GM12878 (cell line): Measurements from ENCODE around the gene GSPT2. TPM values are rescaled to one million over a fixed set of nuclear protein-coding genes. Genes with fewer than 3 reads are reported as not detected.
"Not testable (repeated sequence)": the region's sequence is repeated elsewhere in the genome, so short reads cannot be mapped to it uniquely, and the experiment has no call there.

ENCODE experiments used
- ATAC-seq: fragments of 200-7000 bp; cut with Tn5 transposase; 3 replicates; pipeline ENCODE4 v1.9.1; 2020; ENCODE audit warnings: mild to moderate bottlenecking, moderate library complexity
- BruUV-seq: library from RNA; stranded (reverse); fragments of 400-500 nt; replicated peaks from 2 replicates; lab custom pipeline; 2021; lab: Mats Ljungman, UMichigan
- CTCF ChIA-PET: fragments of 300-600 bp; sonication (Branson Sonifier 250); formaldehyde crosslinking; extraction: SDS; loops from one replicate; lab custom pipeline; 2021; ENCODE audit warnings: inconsistent platforms; lab: Yijun Ruan, JAX
- POLR2A ChIA-PET: fragments of 350-600 bp; formaldehyde crosslinking; extraction: SDS; loops from one replicate; lab custom pipeline; 2021; ENCODE audit warnings: inconsistent platforms; lab: Charles Lee
- RAD21 ChIA-PET: fragments of 300-600 bp; sonication (Branson Sonifier 250); formaldehyde crosslinking; loops from one replicate; lab custom pipeline; 2023; ENCODE audit warnings: antibody characterized with exemption; ENCODE audit not compliant: unreplicated experiment; lab: Charles Lee
- SMC1A ChIA-PET: fragments of 300-600 bp; sonication (Branson Sonifier 250); formaldehyde crosslinking; loops from one replicate; lab custom pipeline; 2023; ENCODE audit not compliant: unreplicated experiment, uncharacterized antibody; lab: Charles Lee
- DNase-seq: peaks from one replicate; pipeline ENCODE4 v3.0.0-alpha.2; 2011; ENCODE audit warnings: low read depth, low spot score
- FAIRE-seq: peaks from 3 replicates; lab custom pipeline; 2011; peaks lifted over from hg19 to GRCh38; lab: Jason Lieb, UNC
- H2AFZ ChIP-seq: 2 replicates; pipeline ENCODE4 v1.6.0; 2011; ENCODE audit warnings: low read depth, low read length, control low read depth; ENCODE audit not compliant: control insufficient read depth
- H3K27ac ChIP-seq: 2 replicates; pipeline ENCODE4 v1.5.1; 2011; ENCODE audit warnings: control low read depth; ENCODE audit not compliant: control insufficient read depth, insufficient read depth
- H3K27me3 ChIP-seq, 2 experiments: replicated peaks in 1 of 2; 2 replicates each; pipeline versions ENCODE4 v1.6.0 to v1.6.1; 2011; ENCODE audit warnings: low read length in 1 of 2; ENCODE audit not compliant: control insufficient read depth in 2 of 2, insufficient read depth in 2 of 2
- H3K36me3 ChIP-seq, 2 experiments: 2 replicates each; pipeline ENCODE4 v1.5.1; 2011; ENCODE audit warnings: low read length in 1 of 2; ENCODE audit not compliant: control insufficient read depth in 2 of 2, insufficient read depth in 2 of 2
- H3K4me1 ChIP-seq: 2 replicates; pipeline ENCODE4 v1.6.1; 2011; ENCODE audit warnings: mild to moderate bottlenecking, low read length, moderate library complexity, mixed read lengths; ENCODE audit not compliant: control insufficient read depth, insufficient read depth
- H3K4me2 ChIP-seq: 2 replicates; pipeline ENCODE4 v1.6.0; 2011; ENCODE audit warnings: control low read depth; ENCODE audit not compliant: control insufficient read depth, insufficient read depth
- H3K4me3 ChIP-seq: fragments of 200-600 bp; sonication (generic); 2 replicates; pipeline ENCODE4 v1.5.1; 2016
- H3K79me2 ChIP-seq: 2 replicates; pipeline ENCODE4 v1.6.0; 2011; ENCODE audit warnings: low read length; ENCODE audit not compliant: control insufficient read depth, insufficient read depth
- H3K9ac ChIP-seq: 2 replicates; pipeline ENCODE4 v1.8.0; 2011; ENCODE audit warnings: low read length, control low read depth, mixed read lengths; ENCODE audit not compliant: control insufficient read depth, insufficient read depth
- H3K9me3 ChIP-seq: replicated peaks from 3 replicates; pipeline ENCODE4 v1.5.1; 2011; ENCODE audit warnings: mild to moderate bottlenecking, low read length; ENCODE audit not compliant: control insufficient read depth, insufficient read depth
- H4K20me1 ChIP-seq: 2 replicates; pipeline ENCODE4 v1.6.0; 2011; ENCODE audit not compliant: control insufficient read depth, insufficient read depth
- CEBPZ ChIP-seq: fragments of 150-350 bp; IDR thresholded peaks from 2 replicates; pipeline ENCODE4 v1.6.1; 2016; ENCODE audit warnings: low read depth, low read length
- EED ChIP-seq: sonication (generic); IDR thresholded peaks from 2 replicates; pipeline ENCODE4 v1.6.1; 2016; ENCODE audit warnings: antibody characterized with exemption, low read depth
- HDAC2 ChIP-seq: fragments of 200-600 bp; sonication (generic); IDR thresholded peaks from 2 replicates; pipeline ENCODE4 v1.6.1; 2017
- NFXL1 ChIP-seq: fragments of 450-650 bp; IDR thresholded peaks from 2 replicates; pipeline ENCODE4 v1.6.1; 2017; ENCODE audit warnings: antibody characterized with exemption, mild to moderate bottlenecking, borderline replicate concordance
- RAD21 ChIP-seq: IDR thresholded peaks from 2 replicates; pipeline ENCODE4 v1.6.1; 2011; ENCODE audit warnings: mild to moderate bottlenecking, low read depth, low read length, moderate library complexity; ENCODE audit not compliant: insufficient read depth
- USF1 ChIP-seq: IDR thresholded peaks from 2 replicates; pipeline ENCODE4 v1.6.1; 2011; ENCODE audit warnings: borderline replicate concordance, low read depth, mild to moderate bottlenecking, moderate library complexity, mixed read lengths, low read length; ENCODE audit not compliant: insufficient read depth; ENCODE audit errors: extremely low read length
- ZBTB40 ChIP-seq: fragments of 450-650 bp; IDR thresholded peaks from 2 replicates; pipeline ENCODE4 v1.6.1; 2016; ENCODE audit warnings: mild to moderate bottlenecking, moderate library complexity, borderline replicate concordance
- ZNF622 ChIP-seq: fragments of 450-650 bp; IDR thresholded peaks from 2 replicates; pipeline ENCODE4 v1.6.1; 2017; ENCODE audit warnings: mild to moderate bottlenecking, inconsistent platforms
- WGBS: methylation state at CpG from one replicate; pipeline ENCODE4 v1.1.6; 2016; ENCODE audit warnings: low lambda C conversion rate; ENCODE audit not compliant: insufficient replicate concordance, insufficient coverage; ENCODE audit errors: missing lambda C conversion rate; 5-methylcytosine and 5-hydroxymethylcytosine counted together
- in situ Hi-C: fragments of 300-500 bp; cut with MboI; formaldehyde crosslinking; loops from 9 replicates; pipeline ENCODE4 v1.14.3; 2018; ENCODE audit warnings: mixed read lengths
- intact Hi-C: fragments of 100-400 bp; cut with micrococcal nuclease; formaldehyde crosslinking; loops from one replicate; pipeline ENCODE4 v1.14.2; 2022; ENCODE audit not compliant: unreplicated experiment
- polyA plus RNA-seq, 11 experiments: library from polyadenylated mRNA; depleted of rRNA in 4 of 11; unstranded in 6 of 11; stranded (reverse) in 5 of 11; fragments of >200 nt; fragmentation: Nextera tagmentation in 4 of 11; fragmentation: Illumina TruSeq in 1 of 11; extraction: Ambion mirVana in 4 of 11; extraction: Trizol in 1 of 11; gene quantifications; 1 replicate in 1 of 11; 2 replicates in 10 of 11; pipeline versions ENCODE4 v1.2.1 to v1.2.3, GENCODE V29; 2011 to 2016; ENCODE audit warnings: inconsistent platforms in 2 of 11, missing spikeins in 2 of 11, low read depth in 1 of 11
- total RNA-seq, 4 experiments: library from RNA; depleted of rRNA in 3 of 4; stranded (reverse); fragments of >200 nt in 3 of 4; fragmentation: Illumina TruSeq in 1 of 4; extraction: Trizol in 1 of 4; gene quantifications; 2 replicates each; pipeline versions ENCODE4 v1.2.1 to v1.2.3, GENCODE V29; 2013 to 2021

GSPT2 gene
- total and polyA plus RNA-seq, 10 of the 15 experiments (the other 5 are each of a cell fraction or from before 2014, with no cell fraction given): 3.4 to 14.2 (median 9.3) TPM

GRCh38 chrX:51712943-51713647, 30.1 kb upstream of the GSPT2 start:
- H3K4me1 ChIP-seq, H3K27me3 ChIP-seq, H3K27ac ChIP-seq, BruUV-seq, H3K4me2 ChIP-seq, intact Hi-C loops, RAD21 ChIA-PET, DNase-seq, ATAC-seq, CTCF ChIA-PET, POLR2A ChIA-PET, SMC1A ChIA-PET, H4K20me1 ChIP-seq, H3K4me3 ChIP-seq, in situ Hi-C loops, H3K79me2 ChIP-seq, H3K9me3 ChIP-seq, FAIRE-seq, H3K36me3 ChIP-seq, H3K9ac ChIP-seq, H2AFZ ChIP-seq: not testable (repeated sequence)
- no CpG with 5 or more reads among the region's 18 CpGs for WGBS

- no peak overlapping the region for H2AFZ ChIP-seq
- DNase-seq: no peak
- no peak overlapping the region for H3K4me2 ChIP-seq
- H3K27me3 ChIP-seq: no peaks in the 10 kb centered on the region; a peak in 1 of 4 replicates
- no peak overlapping the region for H3K9ac ChIP-seq
- no peak overlapping the region for H3K27ac ChIP-seq
- no TSS peak for BruUV-seq
- CTCF ChIA-PET: no interaction called here
- H3K36me3 ChIP-seq: no peaks in the 10 kb centered on the region
- RAD21 ChIA-PET: no interaction called here
- no peak overlapping the region for H3K4me3 ChIP-seq
- POLR2A ChIA-PET: no interaction called here
- intact Hi-C loops: no loop called here
- H3K4me1 ChIP-seq: no peaks in the 10 kb centered on the region
- SMC1A ChIA-PET: no interaction called here
- ATAC-seq: no peak
- H3K79me2 ChIP-seq: no peaks in the 10 kb centered on the region
- no peak for FAIRE-seq
- no peaks in the 10 kb centered on the region for H3K9me3 ChIP-seq
- H4K20me1 ChIP-seq: no peaks in the 10 kb centered on the region
- in situ Hi-C loops: no loop called here
- TF ChIP-seq EED: no peak
- no peak for TF ChIP-seq USF1
- no peak for TF ChIP-seq ZBTB40
- TF ChIP-seq HDAC2: no peak
- no peak for TF ChIP-seq RAD21
- TF ChIP-seq NFXL1: no peak
- TF ChIP-seq CEBPZ: no peak
- TF ChIP-seq ZNF622: no peak
Measured at GRCh38 chrX:51728202-51728601, 15.0 kb upstream of the GSPT2 start.
